ENCODE measurements around the gene ZNF200.
"Not testable (repeated sequence)": the region's sequence is repeated elsewhere in the genome, so short reads cannot be mapped to it uniquely, and the experiment has no call there.

Gene ZNF200

GRCh38 chr16:3271281-3271680 is 36.3 kb upstream of the ZNF200 start:
- H3K4me1 ChIP-seq (ENCODE audit: control insufficient read depth in 5 of 5, insufficient read depth in 5 of 5, low read length in 5 of 5); H3K27me3 ChIP-seq (ENCODE audit: control insufficient read depth in 5 of 5, insufficient read depth in 4 of 5, low read length in 5 of 5); H3K9ac ChIP-seq (ENCODE audit: low read length in 5 of 5); H3K4me3 ChIP-seq (ENCODE audit: low read depth in 1 of 5, low read length in 5 of 5); H3K27ac ChIP-seq (ENCODE audit: low read depth, low read length): not testable (repeated sequence)
- peaks cover 0 to 25% (median 3%) of the 10 kb centered on the region in 5 donors for H3K9me3 ChIP-seq (ENCODE audit: control insufficient read depth in 5 of 5, low read length in 5 of 5)
- H3K36me3 ChIP-seq (ENCODE audit: control insufficient read depth in 5 of 5, insufficient read depth in 5 of 5, low read length in 5 of 5): peaks cover 0 to 14% (median 2%) of the 10 kb centered on the region in 5 donors

DNA sequence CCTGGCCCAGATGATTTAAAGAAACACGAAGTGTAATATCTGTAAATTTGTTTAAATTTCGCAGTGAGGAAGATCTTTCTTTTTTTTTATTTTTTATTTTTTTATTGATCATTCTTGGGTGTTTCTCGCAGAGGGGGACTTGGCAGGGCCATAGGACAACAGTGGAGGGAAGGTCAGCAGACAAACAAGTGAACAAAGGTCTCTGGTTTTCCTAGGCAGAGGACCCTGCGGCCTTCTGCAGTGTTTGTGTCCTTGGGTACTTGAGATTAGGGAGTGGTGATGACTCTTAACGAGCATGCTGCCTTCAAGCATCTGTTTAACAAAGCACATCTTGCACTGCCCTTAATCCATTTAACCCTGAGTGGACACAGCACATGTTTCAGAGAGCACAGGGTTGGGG is 35.8 kb upstream of the ZNF200 start:
- not testable (repeated sequence) for H3K9ac ChIP-seq (ENCODE audit: low read length in 5 of 5); H3K4me3 ChIP-seq (ENCODE audit: low read depth in 1 of 5, low read length in 5 of 5); H3K27ac ChIP-seq (ENCODE audit: low read depth, low read length); H3K27me3 ChIP-seq (ENCODE audit: control insufficient read depth in 5 of 5, insufficient read depth in 4 of 5, low read length in 5 of 5)
- H3K36me3 ChIP-seq (ENCODE audit: control insufficient read depth in 5 of 5, insufficient read depth in 5 of 5, low read length in 5 of 5): peaks cover 0 to 15% (median 2%) of the 10 kb centered on the region in 5 donors
- peaks cover 0 to 27% (median 3%) of the 10 kb centered on the region in 5 donors for H3K9me3 ChIP-seq (ENCODE audit: control insufficient read depth in 5 of 5, low read length in 5 of 5)
- H3K4me1 ChIP-seq (ENCODE audit: control insufficient read depth in 5 of 5, insufficient read depth in 5 of 5, low read length in 5 of 5): peaks cover 0 to 11% (median 3%) of the 10 kb centered on the region in 5 donors

- H3K4me3 ChIP-seq (ENCODE audit: low read depth in 1 of 5, low read length in 5 of 5): no peak overlapping the region
- peaks cover 0 to 18% (median 4%) of the 10 kb centered on the region in 5 donors for H3K36me3 ChIP-seq (ENCODE audit: control insufficient read depth in 5 of 5, insufficient read depth in 5 of 5, low read length in 5 of 5)
- no peak overlapping the region for H3K27ac ChIP-seq (ENCODE audit: low read depth, low read length)
- no peak overlapping the region for H3K9ac ChIP-seq (ENCODE audit: low read length in 5 of 5)
- H3K9me3 ChIP-seq (ENCODE audit: control insufficient read depth in 5 of 5, low read length in 5 of 5): peaks cover 0 to 29% (median 5%) of the 10 kb centered on the region in 5 donors
- H3K4me1 ChIP-seq (ENCODE audit: control insufficient read depth in 5 of 5, insufficient read depth in 5 of 5, low read length in 5 of 5): peaks cover 7 to 19% (median 13%) of the 10 kb centered on the region in 5 donors
- H3K27me3 ChIP-seq (ENCODE audit: control insufficient read depth in 5 of 5, insufficient read depth in 4 of 5, low read length in 5 of 5): peaks cover 0 to 4% (median 0%) of the 10 kb centered on the region in 5 donors
Observed at GRCh38 chr16:3268294-3268693, 33.3 kb upstream of the ZNF200 start.

- no peak overlapping the region for H3K4me3 ChIP-seq (ENCODE audit: low read depth in 1 of 5, low read length in 5 of 5)
- H3K27ac ChIP-seq (ENCODE audit: low read depth, low read length): no peak overlapping the region
- H3K27me3 ChIP-seq (ENCODE audit: control insufficient read depth in 5 of 5, insufficient read depth in 4 of 5, low read length in 5 of 5): peaks cover 0 to 4% (median 0%) of the 10 kb centered on the region in 5 donors
- H3K9ac ChIP-seq (ENCODE audit: low read length in 5 of 5): no peak overlapping the region
- peaks cover 0 to 18% (median 4%) of the 10 kb centered on the region in 5 donors for H3K36me3 ChIP-seq (ENCODE audit: control insufficient read depth in 5 of 5, insufficient read depth in 5 of 5, low read length in 5 of 5)
- H3K9me3 ChIP-seq (ENCODE audit: control insufficient read depth in 5 of 5, low read length in 5 of 5): peaks cover 0 to 29% (median 5%) of the 10 kb centered on the region in 5 donors
- H3K4me1 ChIP-seq (ENCODE audit: control insufficient read depth in 5 of 5, insufficient read depth in 5 of 5, low read length in 5 of 5): peaks cover 7 to 19% (median 16%) of the 10 kb centered on the region in 5 donors
Observed at GRCh38 chr16:3266873-3267537, 32.0 kb upstream of the ZNF200 start.

DNA sequence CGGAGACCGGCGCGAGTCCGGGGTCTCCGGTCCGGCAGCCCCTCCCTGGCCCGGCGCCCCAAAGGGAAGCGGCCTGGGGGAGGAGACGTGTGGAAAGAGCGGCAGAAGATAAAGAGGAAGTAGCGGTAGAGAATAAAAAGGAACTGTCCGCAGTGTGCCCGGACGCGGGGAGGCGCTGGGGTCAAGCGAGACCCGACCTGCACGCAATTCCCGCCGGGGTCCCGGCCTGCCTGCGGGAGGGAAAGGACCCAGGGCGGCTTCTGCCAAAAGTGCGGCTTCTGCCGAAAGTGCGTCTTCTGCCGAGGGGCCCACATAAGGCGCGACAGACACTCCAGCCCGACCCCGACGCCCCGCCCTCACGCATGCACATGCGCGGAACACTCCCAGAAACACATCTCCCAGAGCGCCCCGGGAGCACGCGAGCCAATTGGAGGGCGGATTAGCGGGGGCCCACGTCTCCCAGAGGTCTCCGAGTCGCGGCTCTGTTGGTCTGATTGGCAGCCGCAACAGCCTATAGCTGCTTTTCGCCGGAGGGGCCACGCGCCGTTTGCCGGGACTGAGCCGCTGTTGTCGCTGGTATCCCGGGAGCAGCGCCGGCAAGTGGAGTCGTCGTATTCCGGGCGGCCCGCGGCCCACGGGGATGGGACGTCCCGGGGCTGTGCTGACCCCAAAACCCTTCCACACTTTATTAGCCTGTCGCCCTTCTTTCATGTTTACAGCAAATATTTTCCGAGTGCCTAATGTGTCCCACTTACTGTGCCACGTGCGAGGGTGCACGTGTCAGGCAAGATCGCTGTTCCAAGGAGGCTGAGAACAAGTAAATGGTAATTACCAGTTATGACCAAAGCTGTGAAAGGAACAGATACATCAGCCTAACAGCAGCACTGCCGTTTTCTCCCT is 29.4 kb upstream of the ZNF200 start:
- Histone ChIP-seq H3K27me3 (ENCODE audit: control insufficient read depth in 5 of 5, insufficient read depth in 4 of 5, low read length in 5 of 5) (peaks cover 0 to 4% (median 0%) of the 10 kb centered on the region in 5 donors), H3K27ac (ENCODE audit: low read depth, low read length) (peak overlapping the region; percentile 99), H3K9me3 (ENCODE audit: control insufficient read depth in 5 of 5, low read length in 5 of 5) (peaks cover 0 to 29% (median 5%) of the 10 kb centered on the region in 5 donors), H3K9ac (ENCODE audit: low read length in 5 of 5) (peak overlapping the region; percentile 78 to 100 (median 86)), H3K4me3 (ENCODE audit: low read depth in 1 of 5, low read length in 5 of 5) (peak overlapping the region; percentile 66 to 82 (median 72)), H3K4me1 (ENCODE audit: control insufficient read depth in 5 of 5, insufficient read depth in 5 of 5, low read length in 5 of 5) (peaks cover 7 to 21% (median 20%) of the 10 kb centered on the region in 5 donors), H3K36me3 (ENCODE audit: control insufficient read depth in 5 of 5, insufficient read depth in 5 of 5, low read length in 5 of 5) (peaks cover 0 to 18% (median 4%) of the 10 kb centered on the region in 5 donors)

- H3K36me3 ChIP-seq (ENCODE audit: control insufficient read depth in 5 of 5, insufficient read depth in 5 of 5, low read length in 5 of 5): peaks cover 0 to 12% (median 4%) of the 10 kb centered on the region in 5 donors
- no peak overlapping the region for H3K9ac ChIP-seq (ENCODE audit: low read length in 5 of 5)
- no peak overlapping the region for H3K27ac ChIP-seq (ENCODE audit: low read depth, low read length)
- H3K4me1 ChIP-seq (ENCODE audit: control insufficient read depth in 5 of 5, insufficient read depth in 5 of 5, low read length in 5 of 5): peaks cover 7 to 37% (median 35%) of the 10 kb centered on the region in 5 donors
- peaks cover 0 to 4% (median 0%) of the 10 kb centered on the region in 5 donors for H3K27me3 ChIP-seq (ENCODE audit: control insufficient read depth in 5 of 5, insufficient read depth in 4 of 5, low read length in 5 of 5)
- peaks cover 0 to 20% (median 4%) of the 10 kb centered on the region in 5 donors for H3K9me3 ChIP-seq (ENCODE audit: control insufficient read depth in 5 of 5, low read length in 5 of 5)
- peak overlapping the region in 1 of 5 donors; percentile 66 for H3K4me3 ChIP-seq (ENCODE audit: low read depth in 1 of 5, low read length in 5 of 5)
Observed at GRCh38 chr16:3262517-3262916, 27.6 kb upstream of the ZNF200 start.

DNA sequence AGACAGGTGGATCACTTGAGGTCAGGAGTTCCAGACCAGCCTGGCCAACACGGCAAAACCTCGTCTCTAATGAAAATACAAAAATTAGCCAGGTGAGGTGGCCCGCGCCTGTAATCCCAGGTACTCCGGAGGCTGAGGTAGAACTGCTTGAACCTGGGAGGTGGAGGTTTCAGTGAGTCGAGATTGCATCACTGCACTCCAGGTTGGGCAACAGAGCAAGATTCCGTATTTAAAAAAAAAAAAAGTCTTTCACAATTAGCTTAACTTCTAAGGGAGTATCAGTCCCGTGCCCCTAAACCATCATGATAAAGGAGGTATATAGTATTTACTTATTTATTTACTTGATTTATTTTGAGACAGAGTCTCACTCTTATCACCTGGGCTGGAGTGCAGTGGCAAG is 24.9 kb upstream of the ZNF200 start:
- Histone ChIP-seq H3K27ac (ENCODE audit: low read depth, low read length) (peak overlapping the region; percentile 46), H3K4me3 (ENCODE audit: low read depth in 1 of 5, low read length in 5 of 5) (no peak overlapping the region), H3K27me3 (ENCODE audit: control insufficient read depth in 5 of 5, insufficient read depth in 4 of 5, low read length in 5 of 5) (peaks cover 0 to 4% (median 0%) of the 10 kb centered on the region in 5 donors), H3K9ac (ENCODE audit: low read length in 5 of 5) (no peak overlapping the region), H3K36me3 (ENCODE audit: control insufficient read depth in 5 of 5, insufficient read depth in 5 of 5, low read length in 5 of 5) (peaks cover 0 to 2% (median 0%) of the 10 kb centered on the region in 5 donors), H3K4me1 (ENCODE audit: control insufficient read depth in 5 of 5, insufficient read depth in 5 of 5, low read length in 5 of 5) (peaks cover 6 to 48% (median 31%) of the 10 kb centered on the region in 5 donors), H3K9me3 (ENCODE audit: control insufficient read depth in 5 of 5, low read length in 5 of 5) (peaks cover 0 to 4% (median 3%) of the 10 kb centered on the region in 5 donors)

GRCh38 chr16:3256866-3257465 is 22.0 kb upstream of the ZNF200 start:
- no peaks in the 10 kb centered on the region for H3K9me3 ChIP-seq (ENCODE audit: control insufficient read depth in 5 of 5, low read length in 5 of 5)
- no peak overlapping the region for H3K9ac ChIP-seq (ENCODE audit: low read length in 5 of 5)
- H3K36me3 ChIP-seq (ENCODE audit: control insufficient read depth in 5 of 5, insufficient read depth in 5 of 5, low read length in 5 of 5): no peaks in the 10 kb centered on the region
- H3K27ac ChIP-seq (ENCODE audit: low read depth, low read length): no peak overlapping the region
- H3K27me3 ChIP-seq (ENCODE audit: control insufficient read depth in 5 of 5, insufficient read depth in 4 of 5, low read length in 5 of 5): peaks cover 0 to 2% (median 0%) of the 10 kb centered on the region in 5 donors
- H3K4me3 ChIP-seq (ENCODE audit: low read depth in 1 of 5, low read length in 5 of 5): no peak overlapping the region
- peaks cover 0 to 41% (median 26%) of the 10 kb centered on the region in 5 donors for H3K4me1 ChIP-seq (ENCODE audit: control insufficient read depth in 5 of 5, insufficient read depth in 5 of 5, low read length in 5 of 5)

DNA sequence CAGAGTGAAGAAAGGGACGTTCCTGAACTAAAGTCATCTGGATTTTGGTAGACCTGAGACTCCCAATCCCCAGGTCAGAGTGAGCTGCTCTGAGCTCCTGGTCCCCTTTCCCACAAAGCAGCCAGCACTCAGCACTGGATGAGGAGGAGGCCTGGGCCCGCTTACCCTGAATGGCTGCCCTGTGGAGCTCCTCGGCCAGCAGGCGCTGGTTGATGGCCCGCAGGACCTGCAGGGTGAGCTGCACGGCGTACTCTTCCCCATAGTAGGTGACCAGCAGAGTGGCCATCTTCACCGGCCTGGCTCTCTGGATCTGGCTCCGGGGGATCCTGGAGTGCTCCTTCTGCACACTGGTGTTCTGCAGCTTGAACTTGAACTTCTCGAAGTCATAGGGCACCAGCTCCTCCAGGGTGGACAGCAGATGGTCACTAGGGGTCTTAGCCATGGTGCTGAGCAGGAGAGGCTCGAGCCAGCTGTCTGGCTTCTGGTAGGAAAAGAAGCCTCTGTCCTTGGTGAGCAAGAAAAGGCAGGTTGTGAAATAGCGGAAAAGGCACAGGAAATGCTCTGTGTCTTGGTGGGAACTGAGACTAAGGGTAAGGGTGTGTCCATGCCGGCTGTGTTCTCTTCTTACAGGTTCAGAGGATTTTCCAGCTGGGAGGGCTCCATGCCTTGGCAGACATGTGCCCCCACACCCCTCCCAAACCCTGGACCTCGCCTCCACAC is 21.3 kb upstream of the ZNF200 start, which contains the start of gene MEFV:
TSS of gene MEFV (minus strand) at position 488 of the 720 bp plus-strand sequence. CDS start at position 442, 46 bp downstream.
- Histone ChIP-seq H3K9ac (ENCODE audit: low read length in 5 of 5) (peak within 1 kb of the TSS in 1 of 5 donors; percentile 39), H3K9me3 (ENCODE audit: control insufficient read depth in 5 of 5, low read length in 5 of 5) (no peaks in the 10 kb centered on the region), H3K4me1 (ENCODE audit: control insufficient read depth in 5 of 5, insufficient read depth in 5 of 5, low read length in 5 of 5) (peaks cover 0 to 41% (median 26%) of the 10 kb centered on the region in 5 donors), H3K36me3 (ENCODE audit: control insufficient read depth in 5 of 5, insufficient read depth in 5 of 5, low read length in 5 of 5) (no peaks in the 10 kb centered on the region), H3K27ac (ENCODE audit: low read depth, low read length) (no peak within 1 kb of the TSS), H3K4me3 (ENCODE audit: low read depth in 1 of 5, low read length in 5 of 5) (peak within 1 kb of the TSS in 3 of 5 donors; percentile 14 to 37 (median 22)), H3K27me3 (ENCODE audit: control insufficient read depth in 5 of 5, insufficient read depth in 4 of 5, low read length in 5 of 5) (peaks cover 0 to 2% (median 0%) of the 10 kb centered on the region in 5 donors)

Measured in subcutaneous abdominal adipose tissue (tissue), 5 donors.